HepG2 (cell line): ENCODE measurements around the gene ZFHX3.

Experiments used
- IRF2 ChIP-seq: IDR thresholded peaks from 2 replicates; pipeline ENCODE4 v1.6.1; 2018; ENCODE audit warnings: missing genetic modification reagents, missing compliant biosample characterization
- POLR2A ChIP-seq, 2 experiments: IDR thresholded peaks; 2 replicates each; pipeline ENCODE4 v1.6.1; 2011; ENCODE audit warnings: low read depth in 2 of 2, low read length in 2 of 2, mild to moderate bottlenecking in 1 of 2, moderate library complexity in 1 of 2; ENCODE audit not compliant: insufficient read depth in 1 of 2
- SMC3 ChIP-seq: IDR thresholded peaks from 2 replicates; pipeline ENCODE4 v1.6.1; 2011; ENCODE audit warnings: low read length, improper control_type of control experiment
- ZNF672 ChIP-seq: sonication (generic); formaldehyde crosslinking; IDR thresholded peaks from 2 replicates; pipeline ENCODE4 v1.8.1; 2022; ENCODE audit warnings: missing genetic modification reagents
- ZNF800 ChIP-seq: sonication (generic); formaldehyde crosslinking; IDR thresholded peaks from 2 replicates; pipeline ENCODE4 v1.4.0; 2020; ENCODE audit warnings: missing genetic modification reagents
- TF ChIP-seq, protein P1 (sequence below): sonication (generic); formaldehyde crosslinking; IDR thresholded peaks from 2 replicates; pipeline ENCODE4 v1.5.0; 2020; ENCODE audit warnings: mild to moderate bottlenecking, missing genetic modification reagents, moderate library complexity
- TF ChIP-seq, protein P2 (sequence below): sonication (generic); formaldehyde crosslinking; conservative IDR thresholded peaks from 2 replicates; pipeline ENCODE4 v1.4.0; 2020; ENCODE audit warnings: missing genetic modification reagents

DNA sequence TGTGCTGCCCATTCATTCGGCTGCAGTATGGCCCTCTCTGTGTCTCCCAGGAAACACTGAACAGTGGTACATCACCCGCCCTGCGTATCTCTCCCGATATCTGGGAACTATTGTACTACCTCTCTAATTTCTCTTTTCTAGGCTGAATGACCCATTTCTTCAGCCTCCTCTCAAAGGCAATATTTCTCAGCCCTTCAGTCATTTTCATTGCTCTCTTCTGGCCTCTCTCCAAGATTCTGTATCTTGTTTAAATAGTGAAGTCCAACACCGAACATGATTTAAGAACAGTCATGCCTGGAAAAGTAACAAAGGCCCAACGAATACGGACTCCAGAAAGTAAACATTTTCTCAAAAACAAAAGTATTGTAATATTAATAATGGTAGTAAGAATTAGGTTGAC is 220.1 kb downstream of the ZFHX3 start:
- TF ChIP-seq, protein P1, sequence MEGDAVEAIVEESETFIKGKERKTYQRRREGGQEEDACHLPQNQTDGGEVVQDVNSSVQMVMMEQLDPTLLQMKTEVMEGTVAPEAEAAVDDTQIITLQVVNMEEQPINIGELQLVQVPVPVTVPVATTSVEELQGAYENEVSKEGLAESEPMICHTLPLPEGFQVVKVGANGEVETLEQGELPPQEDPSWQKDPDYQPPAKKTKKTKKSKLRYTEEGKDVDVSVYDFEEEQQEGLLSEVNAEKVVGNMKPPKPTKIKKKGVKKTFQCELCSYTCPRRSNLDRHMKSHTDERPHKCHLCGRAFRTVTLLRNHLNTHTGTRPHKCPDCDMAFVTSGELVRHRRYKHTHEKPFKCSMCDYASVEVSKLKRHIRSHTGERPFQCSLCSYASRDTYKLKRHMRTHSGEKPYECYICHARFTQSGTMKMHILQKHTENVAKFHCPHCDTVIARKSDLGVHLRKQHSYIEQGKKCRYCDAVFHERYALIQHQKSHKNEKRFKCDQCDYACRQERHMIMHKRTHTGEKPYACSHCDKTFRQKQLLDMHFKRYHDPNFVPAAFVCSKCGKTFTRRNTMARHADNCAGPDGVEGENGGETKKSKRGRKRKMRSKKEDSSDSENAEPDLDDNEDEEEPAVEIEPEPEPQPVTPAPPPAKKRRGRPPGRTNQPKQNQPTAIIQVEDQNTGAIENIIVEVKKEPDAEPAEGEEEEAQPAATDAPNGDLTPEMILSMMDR (CRISPR knock-in tag), result no peak
- TF ChIP-seq ZNF672 (CRISPR knock-in tag), result no peak
- TF ChIP-seq POLR2A (IDR thresholded peaks at IDR 0.05; ENCODE audit: insufficient read depth in 1 of 2, low read depth in 2 of 2, low read length in 2 of 2), result no peak
- TF ChIP-seq SMC3, result no peak
- TF ChIP-seq ZNF800, result no peak
- TF ChIP-seq, protein P2, sequence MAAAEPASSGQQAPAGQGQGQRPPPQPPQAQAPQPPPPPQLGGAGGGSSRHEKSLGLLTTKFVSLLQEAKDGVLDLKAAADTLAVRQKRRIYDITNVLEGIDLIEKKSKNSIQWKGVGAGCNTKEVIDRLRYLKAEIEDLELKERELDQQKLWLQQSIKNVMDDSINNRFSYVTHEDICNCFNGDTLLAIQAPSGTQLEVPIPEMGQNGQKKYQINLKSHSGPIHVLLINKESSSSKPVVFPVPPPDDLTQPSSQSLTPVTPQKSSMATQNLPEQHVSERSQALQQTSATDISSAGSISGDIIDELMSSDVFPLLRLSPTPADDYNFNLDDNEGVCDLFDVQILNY (CRISPR knock-in tag), result no peak
- no peak for TF ChIP-seq IRF2
